22Rv1 (cell line): ENCODE data around the gene TRAPPC4.

ENCODE experiments used
- ZFX ChIP-seq: fragments of 450-650 bp; IDR thresholded peaks from 2 replicates; pipeline ENCODE4 v1.6.1; 2017; ENCODE audit warnings: antibody characterized with exemption, borderline replicate concordance
- TF ChIP-seq, protein P1 (sequence below): fragments of 450-650 bp; IDR thresholded peaks from 2 replicates; pipeline ENCODE4 v1.5.1; 2017; ENCODE audit warnings: mild to moderate bottlenecking

DNA sequence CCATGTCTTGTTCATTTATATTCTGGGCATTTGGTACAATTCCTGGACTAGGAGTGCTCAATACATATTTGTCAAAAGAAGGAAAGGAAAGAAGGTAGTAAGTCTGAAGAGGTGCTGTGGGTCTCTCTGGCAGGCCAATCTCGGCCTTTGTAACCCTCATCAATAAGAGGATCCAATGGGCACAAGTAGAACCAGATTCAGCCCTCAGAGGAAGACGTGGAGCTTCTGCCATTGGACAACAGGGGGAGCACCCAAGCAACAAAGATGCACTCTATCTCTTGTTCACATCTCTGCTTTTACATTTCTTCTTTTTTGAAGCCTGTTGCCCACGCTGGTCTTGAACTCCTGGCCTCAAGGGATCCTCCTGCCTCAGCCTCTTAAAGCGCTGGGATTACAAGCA, 46.8 kb downstream of the TRAPPC4 start:
- TF ChIP-seq, protein P1, sequence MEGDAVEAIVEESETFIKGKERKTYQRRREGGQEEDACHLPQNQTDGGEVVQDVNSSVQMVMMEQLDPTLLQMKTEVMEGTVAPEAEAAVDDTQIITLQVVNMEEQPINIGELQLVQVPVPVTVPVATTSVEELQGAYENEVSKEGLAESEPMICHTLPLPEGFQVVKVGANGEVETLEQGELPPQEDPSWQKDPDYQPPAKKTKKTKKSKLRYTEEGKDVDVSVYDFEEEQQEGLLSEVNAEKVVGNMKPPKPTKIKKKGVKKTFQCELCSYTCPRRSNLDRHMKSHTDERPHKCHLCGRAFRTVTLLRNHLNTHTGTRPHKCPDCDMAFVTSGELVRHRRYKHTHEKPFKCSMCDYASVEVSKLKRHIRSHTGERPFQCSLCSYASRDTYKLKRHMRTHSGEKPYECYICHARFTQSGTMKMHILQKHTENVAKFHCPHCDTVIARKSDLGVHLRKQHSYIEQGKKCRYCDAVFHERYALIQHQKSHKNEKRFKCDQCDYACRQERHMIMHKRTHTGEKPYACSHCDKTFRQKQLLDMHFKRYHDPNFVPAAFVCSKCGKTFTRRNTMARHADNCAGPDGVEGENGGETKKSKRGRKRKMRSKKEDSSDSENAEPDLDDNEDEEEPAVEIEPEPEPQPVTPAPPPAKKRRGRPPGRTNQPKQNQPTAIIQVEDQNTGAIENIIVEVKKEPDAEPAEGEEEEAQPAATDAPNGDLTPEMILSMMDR = peak; percentile 60
- TF ChIP-seq ZFX = no peak
